ENCODE measurements around the gene INPP5B.

Gene INPP5B

GRCh38 chr1:37946703-37947360 is at the start of gene INPP5B:
INPP5B (minus strand) TSS chr1:37947053; CDS start chr1:37946308, 745 bp downstream.
- ChIA-PET POLR2A (interaction anchor here (1.2 to 1.6 kb wide), 2 partner anchors 9 to 15 kb away, joined by 4 to 7 read pairs; no protein-coding TSS in a partner anchor), CTCF (interaction anchor here (1.3 kb wide), 1 partner anchor 29 kb away, joined by 6 read pairs; no protein-coding TSS in a partner anchor)
- TF ChIP-seq ELF4 (IDR thresholded peaks at IDR 0.05) (0 out of 2 replicates have a peak, but pooled peaks have one; percentile 23), FOXK2 (IDR thresholded peaks at IDR 0.05) (no peak), PKNOX1 (IDR thresholded peaks at IDR 0.05) (peak; percentile 65; the same call in 1 of the 2 replicates), SUZ12 (IDR thresholded peaks at IDR 0.05) (peak; percentile 71), L3MBTL2 (conservative IDR thresholded peaks at IDR 0.05) (no peak), ARNT (IDR thresholded peaks at IDR 0.05) (no peak)
- DNase-seq (ENCODE audit: extremely low spot score): peak; percentile 95

- CTCF ChIA-PET: no interaction called here
- no peak for DNase-seq (ENCODE audit: extremely low spot score)
- no peak for TF ChIP-seq FOXK2 (IDR thresholded peaks at IDR 0.05)
- no peak for TF ChIP-seq CTBP1 (IDR thresholded peaks at IDR 0.05; ENCODE audit: borderline replicate concordance)
- no peak for TF ChIP-seq PKNOX1 (IDR thresholded peaks at IDR 0.05)
- no peak for TF ChIP-seq ZNF384 (IDR thresholded peaks at IDR 0.05)
- no peak for TF ChIP-seq SUZ12 (IDR thresholded peaks at IDR 0.05)
- TF ChIP-seq FOXM1 (IDR thresholded peaks at IDR 0.05; ENCODE audit: borderline replicate concordance): no peak
Observed at GRCh38 chr1:37995751-37996345, 49.0 kb upstream of the INPP5B start.

GRCh38 chr1:37994886-37995566 is 48.2 kb upstream of the INPP5B start:
- ChIA-PET CTCF (no interaction called here), POLR2A (no interaction called here)
- no peak for TF ChIP-seq ELF4 (IDR thresholded peaks at IDR 0.05)
- no peak for DNase-seq (ENCODE audit: extremely low spot score)

More at GRCh38 chr1:37995751-37996345, 49.0 kb upstream of the INPP5B start:
- POLR2A ChIA-PET: no interaction called here

GRCh38 chr1:37989361-37989930 is 42.6 kb upstream of the INPP5B start:
- ChIA-PET POLR2A (interaction anchor here (1.0 to 2.8 kb wide), 6 partner anchors 11 to 75 kb away, joined by 3 to 21 read pairs (median 7); partner anchors contain the start of gene UTP11), CTCF (interaction anchor here (1.1 kb wide), 1 partner anchor 30 kb away, joined by 3 read pairs; no protein-coding TSS in a partner anchor)
- no peak for TF ChIP-seq NFRKB (IDR thresholded peaks at IDR 0.05)
- no peak for TF ChIP-seq SUZ12 (IDR thresholded peaks at IDR 0.05)
- no peak for TF ChIP-seq L3MBTL2 (conservative IDR thresholded peaks at IDR 0.05)
- TF ChIP-seq TARDBP (IDR thresholded peaks at IDR 0.05): no peak
- TF ChIP-seq FOXA1 (IDR thresholded peaks at IDR 0.05): no peak
- no peak for TF ChIP-seq ELF4 (IDR thresholded peaks at IDR 0.05)
- no peak for TF ChIP-seq FOXK2 (IDR thresholded peaks at IDR 0.05)
- TF ChIP-seq BHLHE40 (IDR thresholded peaks at IDR 0.05; ENCODE audit: borderline replicate concordance): no peak
- no peak for TF ChIP-seq LEF1 (IDR thresholded peaks at IDR 0.05; ENCODE audit: borderline replicate concordance)
- TF ChIP-seq PKNOX1 (IDR thresholded peaks at IDR 0.05): no peak
- DNase-seq (ENCODE audit: extremely low spot score): no peak

- ChIA-PET POLR2A (interaction anchor here (0.7 kb wide), 1 partner anchor 12 kb away, joined by 3 read pairs; no protein-coding TSS in a partner anchor), CTCF (no interaction called here)
- TF ChIP-seq LEF1 (IDR thresholded peaks at IDR 0.05; ENCODE audit: borderline replicate concordance) (no peak), SP1 (IDR thresholded peaks at IDR 0.05) (no peak), BHLHE40 (IDR thresholded peaks at IDR 0.05; ENCODE audit: borderline replicate concordance) (no peak), TARDBP (IDR thresholded peaks at IDR 0.05) (no peak), FOXA1 (IDR thresholded peaks at IDR 0.05) (no peak), FOXM1 (IDR thresholded peaks at IDR 0.05; ENCODE audit: borderline replicate concordance) (no peak), ZNF384 (IDR thresholded peaks at IDR 0.05) (no peak), NFRKB (IDR thresholded peaks at IDR 0.05) (no peak), PKNOX1 (IDR thresholded peaks at IDR 0.05) (no peak), L3MBTL2 (conservative IDR thresholded peaks at IDR 0.05) (no peak)
- no peak for DNase-seq (ENCODE audit: extremely low spot score)
Observed at GRCh38 chr1:37987679-37988078, 40.8 kb upstream of the INPP5B start.

- no peak for DNase-seq (ENCODE audit: extremely low spot score)
- ChIA-PET POLR2A (no interaction called here), CTCF (no interaction called here)
- TF ChIP-seq CTBP1 (IDR thresholded peaks at IDR 0.05; ENCODE audit: borderline replicate concordance) (no peak), ELF4 (IDR thresholded peaks at IDR 0.05) (no peak), FOXK2 (IDR thresholded peaks at IDR 0.05) (no peak), TARDBP (IDR thresholded peaks at IDR 0.05) (no peak), L3MBTL2 (conservative IDR thresholded peaks at IDR 0.05) (no peak), BHLHE40 (IDR thresholded peaks at IDR 0.05; ENCODE audit: borderline replicate concordance) (no peak), SUZ12 (IDR thresholded peaks at IDR 0.05) (no peak), NFRKB (IDR thresholded peaks at IDR 0.05) (no peak), HDGF (IDR thresholded peaks at IDR 0.05; ENCODE audit: borderline replicate concordance) (no peak), ARNT (IDR thresholded peaks at IDR 0.05) (no peak), FOXM1 (IDR thresholded peaks at IDR 0.05; ENCODE audit: borderline replicate concordance) (no peak), ZNF384 (IDR thresholded peaks at IDR 0.05) (no peak), PKNOX1 (IDR thresholded peaks at IDR 0.05) (no peak)
Observed at GRCh38 chr1:37983546-37983945, 36.7 kb upstream of the INPP5B start.
